SK-N-MC (cell line): ENCODE results near the gene HYOU1.
"Not testable (repeated sequence)": the region's sequence is repeated elsewhere in the genome, so short reads cannot be mapped to it uniquely, and the experiment has no call there.

Source experiments
- DNase-seq: peaks from one replicate; pipeline ENCODE4 v3.0.0-alpha.2; 2011; ENCODE audit warnings: low read depth, low spot score
- H3K27ac ChIP-seq: fragments of 200-600 bp; sonication (generic); 2 replicates; pipeline ENCODE4 v1.5.1; 2016; ENCODE audit warnings: mixed run types
- H3K36me3 ChIP-seq: fragments of 200-600 bp; sonication (generic); 2 replicates; pipeline ENCODE4 v1.6.1; 2017; ENCODE audit warnings: antibody characterized with exemption, low read length, mixed read lengths; ENCODE audit not compliant: insufficient read depth
- H3K4me3 ChIP-seq: fragments of 200-600 bp; sonication (generic); 2 replicates; pipeline ENCODE4 v1.5.1; 2016
- H3K9ac ChIP-seq: fragments of 200-600 bp; sonication (generic); 2 replicates; pipeline ENCODE4 v1.8.0; 2017; ENCODE audit warnings: mixed run types, mixed read lengths; ENCODE audit not compliant: insufficient read length
- H3K9me3 ChIP-seq: fragments of 200-600 bp; sonication (generic); 2 replicates; pipeline ENCODE4 v1.6.1; 2017; ENCODE audit warnings: low read depth, mild to moderate bottlenecking, antibody characterized with exemption, low read length, moderate library complexity, mixed read lengths
- EZH2 ChIP-seq: fragments of 200-600 bp; sonication (generic); IDR thresholded peaks from one replicate; pipeline ENCODE4 v1.6.1; 2017; ENCODE audit warnings: antibody characterized with exemption
- FOXP2 ChIP-seq: optimal IDR thresholded peaks from 2 replicates; pipeline ENCODE3; 2011; ENCODE audit warnings: mild to moderate bottlenecking, moderate library complexity; ENCODE audit not compliant: insufficient read depth; ENCODE audit errors: extremely low read length, control extremely low read depth
- POLR2AphosphoS5 ChIP-seq: IDR thresholded peaks from 2 replicates; pipeline ENCODE4 v1.6.1; 2012; ENCODE audit warnings: mild to moderate bottlenecking, low read depth, low read length, borderline replicate concordance

HYOU1 gene

DNA sequence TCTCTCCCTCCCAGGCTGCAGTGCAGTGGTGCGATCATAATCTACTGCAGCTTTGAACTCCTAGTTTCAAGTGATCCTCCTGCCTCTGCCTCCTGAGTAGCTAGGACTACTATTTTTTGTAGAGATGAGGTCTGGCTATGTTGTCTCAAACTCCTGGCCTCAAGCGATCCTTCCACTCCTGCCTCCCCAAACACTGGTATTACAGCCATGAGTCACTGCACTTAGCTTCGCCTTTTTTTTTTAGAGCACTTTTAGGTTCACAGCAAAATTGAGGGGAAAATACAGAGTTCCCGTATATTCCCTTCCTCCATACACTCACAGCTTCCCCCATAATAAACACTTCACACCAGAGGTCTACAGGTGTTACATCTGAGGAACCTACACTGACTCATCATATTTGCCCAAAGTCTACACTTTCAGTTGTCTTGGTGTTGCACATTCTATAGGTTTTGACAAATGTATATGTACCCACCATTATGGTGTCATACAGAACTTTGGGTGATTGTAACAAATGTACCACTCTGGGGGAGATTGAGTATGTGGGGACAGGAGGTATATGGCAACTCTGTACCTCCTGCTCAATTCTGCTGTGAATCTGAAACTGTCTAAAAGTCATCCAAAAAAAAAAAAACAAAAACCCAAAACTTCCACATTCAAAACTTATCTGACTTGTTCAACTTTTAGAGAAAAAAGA is 15.0 kb downstream of the HYOU1 start:
- H3K9ac ChIP-seq = no peak overlapping the region
- H3K36me3 ChIP-seq = peaks cover 14% of the 10 kb centered on the region; the same call in 1 of the 2 replicates
- DNase-seq = no peak
- H3K4me3 ChIP-seq = no peak overlapping the region
- no peak overlapping the region for H3K27ac ChIP-seq
- TF ChIP-seq POLR2AphosphoS5 (no peak), FOXP2 (no peak), EZH2 (no peak)
- H3K9me3 ChIP-seq = no peaks in the 10 kb centered on the region

DNA sequence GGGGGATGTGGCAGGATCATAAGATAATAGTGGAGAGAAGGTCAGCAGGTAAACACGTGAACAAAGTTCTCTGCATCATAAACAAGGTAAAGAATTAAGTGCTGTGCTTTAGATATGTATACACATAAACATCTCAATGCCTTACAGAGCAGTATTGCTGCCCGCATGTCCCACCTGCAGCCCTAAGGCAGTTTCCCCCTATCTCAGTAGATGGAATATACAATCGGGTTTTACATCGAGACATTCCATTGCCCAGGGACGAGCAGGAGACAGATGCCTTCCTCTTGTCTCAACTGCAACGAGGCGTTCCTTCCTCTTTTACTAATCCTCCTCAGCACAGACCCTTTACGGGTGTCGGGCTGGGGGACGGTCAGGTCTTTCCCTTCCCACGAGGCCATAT is 17.5 kb downstream of the HYOU1 start:
- DNase-seq, H3K4me3 ChIP-seq, H3K9me3 ChIP-seq, H3K36me3 ChIP-seq, H3K9ac ChIP-seq, H3K27ac ChIP-seq: not testable (repeated sequence)

- Histone ChIP-seq H3K36me3 (no peaks in the 10 kb centered on the region), H3K4me3 (no peak overlapping the region), H3K9ac (no peak overlapping the region), H3K27ac (no peak overlapping the region), H3K9me3 (no peaks in the 10 kb centered on the region)
- no peak for DNase-seq
- TF ChIP-seq EZH2 (no peak), POLR2AphosphoS5 (no peak), FOXP2 (no peak)
Measured at GRCh38 chr11:119038884-119039283, 18.1 kb downstream of the HYOU1 start.

- DNase-seq = no peak
- H3K4me3 ChIP-seq = no peak overlapping the region
- no peaks in the 10 kb centered on the region for H3K36me3 ChIP-seq
- H3K27ac ChIP-seq = no peak overlapping the region
- H3K9me3 ChIP-seq = no peaks in the 10 kb centered on the region
- TF ChIP-seq EZH2 = no peak
- no peak for TF ChIP-seq POLR2AphosphoS5
- TF ChIP-seq FOXP2 = no peak
- H3K9ac ChIP-seq = no peak overlapping the region
Measured at GRCh38 chr11:119034813-119035212, 22.2 kb downstream of the HYOU1 start.

GRCh38 chr11:119033421-119033820 is 23.6 kb downstream of the HYOU1 start:
- H3K9ac ChIP-seq, H3K4me3 ChIP-seq, H3K27ac ChIP-seq, H3K36me3 ChIP-seq, DNase-seq, H3K9me3 ChIP-seq: not testable (repeated sequence)

GRCh38 chr11:119031912-119032280 is 25.1 kb downstream of the HYOU1 start:
- Histone ChIP-seq H3K9me3 (no peaks in the 10 kb centered on the region), H3K27ac (no peak overlapping the region), H3K9ac (no peak overlapping the region)

GRCh38 chr11:119030329-119031047 is 26.5 kb downstream of the HYOU1 start, which contains the start of gene SLC37A4:
SLC37A4 (minus strand) TSS chr11:119030877.
- H3K9me3 ChIP-seq = no peaks in the 10 kb centered on the region
- peak; percentile 48 for DNase-seq
- H3K36me3 ChIP-seq = peaks cover 7% of the 10 kb centered on the region; the same call in 1 of the 2 replicates
- peak within 1 kb of the TSS; percentile 31; the same call in 1 of the 2 replicates for H3K27ac ChIP-seq
- peak within 1 kb of the TSS; percentile 77 for H3K4me3 ChIP-seq
- TF ChIP-seq FOXP2 (no peak), POLR2AphosphoS5 (peak; percentile 90)
- H3K9ac ChIP-seq = peak within 1 kb of the TSS; percentile 74

More at GRCh38 chr11:119031912-119032280, 25.1 kb downstream of the HYOU1 start:
- Histone ChIP-seq H3K4me3 (no peak overlapping the region), H3K36me3 (peaks cover 3% of the 10 kb centered on the region; the same call in 1 of the 2 replicates)
- TF ChIP-seq FOXP2 = no peak
- DNase-seq = no peak

DNA sequence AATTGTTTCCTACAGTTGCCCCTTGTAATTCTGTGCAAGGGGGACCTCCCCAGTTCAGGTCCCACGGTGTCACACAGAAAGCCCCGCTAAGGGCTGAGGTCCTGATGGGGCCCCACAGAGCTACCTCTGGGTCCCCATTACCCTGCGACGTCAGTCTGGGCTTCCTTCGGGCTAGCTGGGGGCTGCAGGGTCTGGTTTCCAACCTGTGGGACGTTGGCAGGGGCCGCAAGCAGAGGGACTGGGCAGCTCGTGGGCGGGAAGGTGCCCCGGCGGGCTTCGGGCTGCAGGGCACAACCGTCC is 27.0 kb downstream of the HYOU1 start:
- peak overlapping the region; percentile 74 for H3K9ac ChIP-seq
- no peak for TF ChIP-seq FOXP2
- TF ChIP-seq EZH2 = no peak
- no peak for TF ChIP-seq POLR2AphosphoS5
- no peaks in the 10 kb centered on the region for H3K9me3 ChIP-seq
- H3K36me3 ChIP-seq = peaks cover 12% of the 10 kb centered on the region; the same call in 1 of the 2 replicates
- peak overlapping the region; percentile 31; the same call in 1 of the 2 replicates for H3K27ac ChIP-seq
- peak overlapping the region; percentile 77 for H3K4me3 ChIP-seq
- no peak for DNase-seq
